Trophoblast cell (in vitro differentiated cells and primary cell): ENCODE measurements around the gene SNX14. TPM values are rescaled to one million over a fixed set of nuclear protein-coding genes. Genes with fewer than 3 reads are reported as not detected.

Experiments
- DNase-seq, 2 donors: peaks; one replicate each; pipeline ENCODE4 v3.0.0-alpha.2; 2016
- H2AFZ ChIP-seq: 2 replicates; pipeline ENCODE4 v1.6.1; 2013; ENCODE audit warnings: low read length, moderate library complexity, mild to moderate bottlenecking; ENCODE audit not compliant: insufficient read depth, poor library complexity
- H2AK5ac ChIP-seq: 2 replicates; pipeline ENCODE4 v1.6.1; 2013; ENCODE audit warnings: mild to moderate bottlenecking, low read length
- H2BK120ac ChIP-seq: 2 replicates; pipeline ENCODE4 v1.6.1; 2013; ENCODE audit warnings: low read length, mild to moderate bottlenecking, moderate library complexity; ENCODE audit not compliant: insufficient read depth, poor library complexity
- H2BK12ac ChIP-seq: 2 replicates; pipeline ENCODE4 v1.6.1; 2013; ENCODE audit warnings: mild to moderate bottlenecking, low read length, moderate library complexity
- H2BK5ac ChIP-seq: 2 replicates; pipeline ENCODE4 v1.6.1; 2013; ENCODE audit warnings: low read length, low read depth, moderate library complexity, mild to moderate bottlenecking; ENCODE audit not compliant: poor library complexity
- H3K14ac ChIP-seq: 2 replicates; pipeline ENCODE4 v1.6.1; 2013; ENCODE audit warnings: mild to moderate bottlenecking, low read length
- H3K18ac ChIP-seq: 2 replicates; pipeline ENCODE4 v1.6.1; 2013; ENCODE audit warnings: mild to moderate bottlenecking, low read length
- H3K23ac ChIP-seq: 2 replicates; pipeline ENCODE4 v1.6.1; 2013; ENCODE audit warnings: low read length
- H3K27ac ChIP-seq: 2 replicates; pipeline ENCODE4 v1.5.1; 2013; ENCODE audit warnings: low read depth, mild to moderate bottlenecking, inconsistent platforms, low read length, moderate library complexity
- H3K27me3 ChIP-seq: 2 replicates; pipeline ENCODE4 v1.6.1; 2013; ENCODE audit warnings: inconsistent platforms, mild to moderate bottlenecking, low read length, moderate library complexity; ENCODE audit not compliant: insufficient read depth
- H3K36me3 ChIP-seq, 2 experiments: 1 replicate in 1 of 2; 2 replicates in 1 of 2; pipeline ENCODE4 v1.6.1; 2013; ENCODE audit warnings: low read length in 2 of 2, mild to moderate bottlenecking in 2 of 2, moderate library complexity in 1 of 2; ENCODE audit not compliant: insufficient read depth in 2 of 2, control insufficient read depth in 1 of 2
- H3K4ac ChIP-seq: 2 replicates; pipeline ENCODE4 v1.6.1; 2013; ENCODE audit warnings: low read depth, mild to moderate bottlenecking, low read length, moderate library complexity
- H3K4me1 ChIP-seq, 2 experiments: 1 replicate in 1 of 2; 2 replicates in 1 of 2; pipeline ENCODE4 v1.6.1; 2013; ENCODE audit warnings: low read length in 2 of 2, mild to moderate bottlenecking in 2 of 2, moderate library complexity in 1 of 2; ENCODE audit not compliant: insufficient read depth in 2 of 2, control insufficient read depth in 1 of 2
- H3K4me2 ChIP-seq: 2 replicates; pipeline ENCODE4 v1.6.1; 2013; ENCODE audit warnings: inconsistent platforms, mild to moderate bottlenecking, low read length, moderate library complexity
- H3K4me3 ChIP-seq: 2 replicates; pipeline ENCODE4 v1.5.1; 2013; ENCODE audit warnings: mild to moderate bottlenecking, low read depth, low read length, inconsistent platforms
- H3K79me1 ChIP-seq: one replicate; pipeline ENCODE4 v1.6.1; 2013; ENCODE audit warnings: low read length
- H3K79me2 ChIP-seq: 2 replicates; pipeline ENCODE4 v1.6.1; 2013; ENCODE audit warnings: low read length, mild to moderate bottlenecking; ENCODE audit not compliant: control insufficient read depth, insufficient read depth, poor library complexity
- H3K9ac ChIP-seq: 2 replicates; pipeline ENCODE4 v1.6.1; 2013; ENCODE audit warnings: mild to moderate bottlenecking, low read length
- H3K9me3 ChIP-seq: 2 replicates; pipeline ENCODE4 v1.6.1; 2013; ENCODE audit warnings: low read depth, mild to moderate bottlenecking, control low read depth, inconsistent platforms, low read length; ENCODE audit not compliant: insufficient read depth
- H4K12ac ChIP-seq: 2 replicates; pipeline ENCODE4 v1.6.1; 2013; ENCODE audit warnings: low read depth, mild to moderate bottlenecking, low read length, moderate library complexity
- H4K8ac ChIP-seq: 2 replicates; pipeline ENCODE4 v1.6.1; 2013; ENCODE audit warnings: low read depth, mild to moderate bottlenecking, low read length, moderate library complexity
- H4K91ac ChIP-seq: one replicate; pipeline ENCODE4 v1.6.1; 2013; ENCODE audit warnings: low read depth, mild to moderate bottlenecking, low read length, moderate library complexity
- WGBS: extraction: QIAGEN DNeasy Blood & Tissue Kit; methylation state at CpG from one replicate; pipeline ENCODE4 v1.1.7; 2013; ENCODE audit warnings: missing lambda C conversion rate; ENCODE audit not compliant: insufficient read length, insufficient coverage; ENCODE audit errors: extremely low coverage; 5-methylcytosine and 5-hydroxymethylcytosine counted together
- polyA plus RNA-seq: library from polyadenylated mRNA; stranded (reverse); fragments of 200-250 nt; gene quantifications from 2 replicates; pipeline ENCODE4 v1.2.3, GENCODE V29; 2013

SNX14 gene, protein sequence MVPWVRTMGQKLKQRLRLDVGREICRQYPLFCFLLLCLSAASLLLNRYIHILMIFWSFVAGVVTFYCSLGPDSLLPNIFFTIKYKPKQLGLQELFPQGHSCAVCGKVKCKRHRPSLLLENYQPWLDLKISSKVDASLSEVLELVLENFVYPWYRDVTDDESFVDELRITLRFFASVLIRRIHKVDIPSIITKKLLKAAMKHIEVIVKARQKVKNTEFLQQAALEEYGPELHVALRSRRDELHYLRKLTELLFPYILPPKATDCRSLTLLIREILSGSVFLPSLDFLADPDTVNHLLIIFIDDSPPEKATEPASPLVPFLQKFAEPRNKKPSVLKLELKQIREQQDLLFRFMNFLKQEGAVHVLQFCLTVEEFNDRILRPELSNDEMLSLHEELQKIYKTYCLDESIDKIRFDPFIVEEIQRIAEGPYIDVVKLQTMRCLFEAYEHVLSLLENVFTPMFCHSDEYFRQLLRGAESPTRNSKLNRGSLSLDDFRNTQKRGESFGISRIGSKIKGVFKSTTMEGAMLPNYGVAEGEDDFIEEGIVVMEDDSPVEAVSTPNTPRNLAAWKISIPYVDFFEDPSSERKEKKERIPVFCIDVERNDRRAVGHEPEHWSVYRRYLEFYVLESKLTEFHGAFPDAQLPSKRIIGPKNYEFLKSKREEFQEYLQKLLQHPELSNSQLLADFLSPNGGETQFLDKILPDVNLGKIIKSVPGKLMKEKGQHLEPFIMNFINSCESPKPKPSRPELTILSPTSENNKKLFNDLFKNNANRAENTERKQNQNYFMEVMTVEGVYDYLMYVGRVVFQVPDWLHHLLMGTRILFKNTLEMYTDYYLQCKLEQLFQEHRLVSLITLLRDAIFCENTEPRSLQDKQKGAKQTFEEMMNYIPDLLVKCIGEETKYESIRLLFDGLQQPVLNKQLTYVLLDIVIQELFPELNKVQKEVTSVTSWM
- polyA plus RNA-seq: 67.9 and 69.8 TPM in 2 replicates

DNA sequence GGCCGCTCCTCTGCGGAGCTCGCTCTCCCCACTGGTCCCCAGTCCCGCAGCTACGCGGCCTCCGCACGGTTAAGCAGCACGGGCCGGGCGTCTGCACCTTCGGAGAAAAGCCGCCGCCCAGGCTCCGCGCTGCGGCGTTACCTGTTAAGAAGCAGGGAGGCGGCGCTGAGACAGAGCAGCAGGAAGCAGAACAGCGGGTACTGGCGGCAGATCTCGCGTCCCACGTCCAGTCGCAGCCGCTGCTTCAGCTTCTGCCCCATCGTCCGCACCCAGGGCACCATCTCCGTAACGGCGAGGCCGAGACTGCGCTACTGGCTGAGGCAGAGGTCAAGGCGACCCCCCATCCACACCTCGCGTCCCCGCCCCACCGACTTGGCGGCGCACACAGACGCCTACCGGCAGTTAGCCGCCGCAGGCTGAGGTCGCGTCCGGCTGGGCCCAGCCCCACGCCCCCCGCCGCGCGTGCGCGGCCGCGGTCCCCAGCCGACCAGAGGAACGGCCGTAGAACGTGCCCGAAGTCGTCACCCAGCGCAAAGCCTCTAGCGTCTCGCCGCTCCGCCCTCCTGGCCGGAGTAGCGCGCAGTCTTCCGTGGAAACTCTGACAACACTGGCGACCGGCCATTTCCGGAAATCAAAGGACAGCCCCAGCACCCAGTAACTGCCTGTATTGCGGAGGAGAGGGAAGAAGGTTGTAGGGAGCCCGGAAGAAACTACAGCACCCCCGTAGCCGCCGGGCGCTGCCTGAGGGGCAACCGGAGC, at the start of gene SNX14:
Gene SNX14, minus strand, starts transcription at position 421 of the 759 bp plus-strand sequence. Its CDS starts 140 bp downstream, at position 281.
- Histone ChIP-seq H3K9me3 (no peaks in the 10 kb centered on the region), H3K27me3 (no peaks in the 10 kb centered on the region), H4K8ac (peak within 1 kb of the TSS; percentile 96), H3K79me2 (peaks cover 13% of the 10 kb centered on the region), H3K36me3 (no peaks in the 10 kb centered on the region), H2AK5ac (peak within 1 kb of the TSS; percentile 87), H2AFZ (peak within 1 kb of the TSS; percentile 56), H3K23ac (no peak within 1 kb of the TSS), H3K4ac (peak within 1 kb of the TSS; percentile 64), H2BK12ac (peak within 1 kb of the TSS; percentile 25), H3K27ac (peak within 1 kb of the TSS; percentile 98), H3K79me1 (peaks cover 15% of the 10 kb centered on the region), H3K4me1 (no peaks in the 10 kb centered on the region), H2BK5ac (peak within 1 kb of the TSS; percentile 93), H4K91ac (peak within 1 kb of the TSS; percentile 96), H3K4me3 (peak within 1 kb of the TSS; percentile 98), H3K18ac (peak within 1 kb of the TSS; percentile 99), H3K9ac (peak within 1 kb of the TSS; percentile 86), H3K4me2 (peak within 1 kb of the TSS; percentile 87), H4K12ac (peak within 1 kb of the TSS; percentile 96), H3K14ac (peak within 1 kb of the TSS; percentile 98), H2BK120ac (peak within 1 kb of the TSS; percentile 50)
- peak; percentile 96 to 97 for DNase-seq
- WGBS: no CpG with 5 or more reads among the region's 82 CpGs

DNA sequence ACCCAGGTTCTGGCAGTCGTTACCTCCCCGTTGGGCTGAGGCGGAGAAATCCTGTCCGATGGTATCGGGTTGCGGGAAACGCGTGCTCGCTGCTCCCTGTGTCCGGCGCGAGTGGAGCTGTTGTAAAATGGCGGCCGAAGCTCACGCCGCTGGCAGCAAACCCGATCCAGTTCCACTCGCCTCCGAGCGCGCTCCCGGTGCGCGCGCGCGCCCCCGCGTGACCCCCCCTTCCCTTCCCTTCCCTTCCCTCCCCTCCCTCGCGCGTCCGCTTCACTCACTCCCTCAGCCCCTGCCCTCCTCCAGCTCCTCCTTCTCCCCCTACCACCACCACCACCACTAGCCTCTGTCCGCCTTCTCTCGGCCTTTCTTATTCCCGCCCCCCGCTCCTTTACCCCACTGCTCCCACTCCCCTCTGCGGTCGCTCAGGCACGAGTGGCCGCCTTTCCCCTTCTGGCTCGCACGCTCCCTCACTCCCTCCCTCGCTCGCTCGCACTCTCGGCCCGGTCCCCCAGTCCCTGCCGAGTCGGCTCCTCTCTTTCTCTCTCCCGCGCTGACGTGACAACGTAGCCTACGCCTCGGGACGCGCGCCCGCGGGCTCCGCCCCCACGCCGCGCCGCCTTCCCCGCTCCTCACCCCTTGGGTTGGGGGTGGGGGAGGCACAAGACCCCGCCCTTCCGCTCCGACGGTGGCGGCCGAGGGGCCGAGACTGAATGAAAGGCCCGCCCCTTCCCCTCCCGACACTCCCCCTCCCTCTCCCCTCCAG, 49.3 kb upstream of the SNX14 start, which contains the start of gene SYNCRIP:
Gene SYNCRIP, minus strand, starts transcription at position 113 of the 763 bp plus-strand sequence. CDS start 1,447 bp downstream, outside the sequence.
- peak; percentile 98 to 99 for DNase-seq
- WGBS: no CpG with 5 or more reads among the region's 76 CpGs

DNA sequence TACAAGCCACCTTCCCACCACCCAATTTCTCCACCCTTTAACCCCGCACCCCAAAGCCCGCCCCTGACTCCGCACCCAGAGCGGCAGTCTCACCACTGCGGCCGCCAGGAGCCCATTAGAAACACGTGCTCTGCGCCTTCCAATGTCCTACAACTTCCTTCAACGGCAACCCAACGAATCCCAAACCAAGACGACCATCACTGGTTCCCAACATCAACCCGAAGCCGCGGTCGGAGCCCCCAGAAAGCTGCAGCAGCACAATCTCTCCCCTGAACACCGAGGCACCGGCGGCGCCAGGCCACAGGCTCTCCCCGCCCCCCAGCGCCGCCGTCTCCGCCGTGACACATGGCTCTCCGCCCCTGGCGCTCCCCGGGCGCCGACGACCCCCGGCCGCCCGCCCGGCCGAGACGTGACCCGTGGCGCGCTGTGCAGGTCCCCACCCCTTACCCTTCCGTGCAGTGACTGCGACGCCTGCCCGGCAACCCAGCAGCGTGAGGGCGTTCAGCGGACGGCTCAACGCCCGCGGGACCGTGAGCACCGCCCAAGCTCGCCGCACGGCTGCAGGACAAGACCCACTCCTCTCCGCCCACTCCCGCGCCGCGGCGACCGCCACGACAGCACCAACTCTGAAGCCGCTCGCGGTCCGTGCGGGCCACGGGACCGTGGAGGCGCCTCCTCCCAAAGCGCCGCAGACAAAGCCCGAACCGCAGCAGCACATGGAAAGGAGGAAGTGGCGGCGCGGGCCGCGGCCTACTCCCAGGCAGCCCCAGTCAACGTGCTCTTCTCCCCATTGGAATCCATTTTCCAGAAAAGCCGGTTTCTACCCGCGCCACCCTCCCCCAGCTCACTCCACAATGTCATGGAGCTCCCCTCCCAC, 48.5 kb upstream of the SNX14 start:
- Histone ChIP-seq H3K36me3 (peaks cover 6 to 7% of the 10 kb centered on the region in 2 experiments), H3K9me3 (peaks cover 2% of the 10 kb centered on the region), H3K4me1 (no peaks in the 10 kb centered on the region), H3K4ac (peak overlapping the region; percentile 100), H3K79me2 (peaks cover 26% of the 10 kb centered on the region), H3K79me1 (peaks cover 19% of the 10 kb centered on the region), H3K27ac (peak overlapping the region; percentile 100), H3K9ac (peak overlapping the region; percentile 96), H4K91ac (peak overlapping the region; percentile 99), H2BK5ac (peak overlapping the region; percentile 93), H3K23ac (no peak overlapping the region), H2AK5ac (peak overlapping the region; percentile 100), H2BK120ac (peak overlapping the region; percentile 83), H3K27me3 (no peaks in the 10 kb centered on the region), H3K14ac (peak overlapping the region; percentile 99), H3K4me2 (peak overlapping the region; percentile 62), H3K4me3 (peak overlapping the region; percentile 100), H4K12ac (peak overlapping the region; percentile 88), H2AFZ (peak overlapping the region; percentile 95), H4K8ac (peak overlapping the region; percentile 92), H2BK12ac (peak overlapping the region; percentile 41), H3K18ac (peak overlapping the region; percentile 98)
- no CpG with 5 or more reads among the region's 85 CpGs for WGBS
- peak; percentile 27 to 51 for DNase-seq

More for the DNA sequence above, 49.3 kb upstream of the SNX14 start, which contains the start of gene SYNCRIP:
- Histone ChIP-seq H3K27ac (peak within 1 kb of the TSS; percentile 100), H3K4me2 (peak within 1 kb of the TSS; percentile 66), H3K9me3 (peaks cover 2% of the 10 kb centered on the region), H4K8ac (peak within 1 kb of the TSS; percentile 99), H2AFZ (peak within 1 kb of the TSS; percentile 95), H4K12ac (peak within 1 kb of the TSS; percentile 100), H3K23ac (no peak within 1 kb of the TSS), H3K18ac (peak within 1 kb of the TSS; percentile 100), H3K4me1 (no peaks in the 10 kb centered on the region), H3K14ac (peak within 1 kb of the TSS; percentile 100), H3K4me3 (peak within 1 kb of the TSS; percentile 100), H2AK5ac (peak within 1 kb of the TSS; percentile 100), H3K36me3 (peaks cover 5 to 6% of the 10 kb centered on the region in 2 experiments), H2BK120ac (peak within 1 kb of the TSS; percentile 100), H3K79me1 (peaks cover 19% of the 10 kb centered on the region), H3K4ac (peak within 1 kb of the TSS; percentile 100), H2BK5ac (peak within 1 kb of the TSS; percentile 100), H4K91ac (peak within 1 kb of the TSS; percentile 99), H3K27me3 (no peaks in the 10 kb centered on the region), H2BK12ac (peak within 1 kb of the TSS; percentile 41), H3K9ac (peak within 1 kb of the TSS; percentile 96), H3K79me2 (peaks cover 26% of the 10 kb centered on the region)
